IMR-90 (cell line): ENCODE results near the gene PNKP. TPM values are rescaled to one million over a fixed set of nuclear protein-coding genes. Genes with fewer than 3 reads are reported as not detected.
A peak's percentile ranks its signal among the peaks of the same experiment; 100 is the strongest.

Experiments used
- ATAC-seq: fragments of 200-7000 bp; cut with Tn5 transposase; 2 replicates; pipeline ENCODE4 v1.9.1; 2020; ENCODE audit warnings: low read depth, mild to moderate bottlenecking, moderate library complexity
- BruUV-seq: library from RNA; stranded (reverse); fragments of 400-500 nt; replicated peaks from 2 replicates; lab custom pipeline; 2021; lab: Mats Ljungman, UMichigan
- CTCF ChIA-PET: fragments of 300-600 bp; formaldehyde crosslinking; extraction: SDS; loops from one replicate; lab custom pipeline; 2021; ENCODE audit warnings: antibody characterized with exemption; lab: Yijun Ruan, JAX
- POLR2A ChIA-PET: fragments of 300-600 bp; sonication (Branson Sonifier 250); formaldehyde crosslinking; loops from one replicate; lab custom pipeline; 2022; ENCODE audit warnings: antibody characterized with exemption; ENCODE audit not compliant: unreplicated experiment; lab: Charles Lee
- DNase-seq: peaks from one replicate; pipeline ENCODE4 v3.0.0; 2013
- H2AFZ ChIP-seq: replicated peaks from 2 replicates; pipeline ENCODE3; 2013; ENCODE audit warnings: low read length, mild to moderate bottlenecking; ENCODE audit not compliant: poor library complexity
- H2AK5ac ChIP-seq: 2 replicates; pipeline ENCODE4 v1.6.1; 2013; ENCODE audit warnings: low read depth, low read length, inconsistent platforms
- H2AK9ac ChIP-seq: replicated peaks from 2 replicates; pipeline ENCODE3; 2013; ENCODE audit warnings: mild to moderate bottlenecking, low read depth, low read length, moderate library complexity; ENCODE audit not compliant: poor library complexity
- H2BK120ac ChIP-seq: 2 replicates; pipeline ENCODE4 v1.6.1; 2013; ENCODE audit warnings: low read depth, low read length, inconsistent platforms
- H2BK15ac ChIP-seq: 3 replicates; pipeline ENCODE4 v1.6.1; 2013; ENCODE audit warnings: low read depth, low read length, inconsistent platforms
- H2BK20ac ChIP-seq: 2 replicates; pipeline ENCODE4 v1.6.1; 2013; ENCODE audit warnings: low read depth, mild to moderate bottlenecking, inconsistent platforms, low read length, moderate library complexity
- H2BK5ac ChIP-seq: 2 replicates; pipeline ENCODE4 v1.6.1; 2013; ENCODE audit warnings: mild to moderate bottlenecking, low read depth, low read length, inconsistent platforms; ENCODE audit not compliant: poor library complexity, severe bottlenecking
- H3K14ac ChIP-seq: replicated peaks from 2 replicates; pipeline ENCODE4 v1.6.1; 2013; ENCODE audit warnings: low read depth, low read length, inconsistent platforms
- H3K18ac ChIP-seq: 2 replicates; pipeline ENCODE4 v1.6.1; 2013; ENCODE audit warnings: low read depth, low read length, control low read depth
- H3K23ac ChIP-seq: 2 replicates; pipeline ENCODE4 v1.6.1; 2013; ENCODE audit warnings: low read depth, low read length, inconsistent platforms
- H3K27ac ChIP-seq: 2 replicates; pipeline ENCODE4 v1.5.1; 2013; ENCODE audit warnings: mild to moderate bottlenecking, control low read depth, low read length; ENCODE audit not compliant: insufficient read depth
- H3K27me3 ChIP-seq: 2 replicates; pipeline ENCODE4 v1.6.1; 2013; ENCODE audit warnings: low read length; ENCODE audit not compliant: control insufficient read depth, insufficient read depth
- H3K36me3 ChIP-seq: 2 replicates; pipeline ENCODE4 v1.6.1; 2013; ENCODE audit warnings: low read length, mixed read lengths; ENCODE audit not compliant: control insufficient read depth, insufficient read depth
- H3K4ac ChIP-seq: 2 replicates; pipeline ENCODE4 v1.6.1; 2013; ENCODE audit warnings: low read depth, low read length, inconsistent platforms
- H3K4me1 ChIP-seq: 2 replicates; pipeline ENCODE4 v1.6.1; 2013; ENCODE audit warnings: low read length, mixed read lengths; ENCODE audit not compliant: control insufficient read depth, insufficient read depth
- H3K4me2 ChIP-seq: 2 replicates; pipeline ENCODE4 v1.6.1; 2013; ENCODE audit warnings: low read depth, mild to moderate bottlenecking, control low read depth, low read length, moderate library complexity
- H3K4me3 ChIP-seq: 2 replicates; pipeline ENCODE4 v1.5.1; 2013; ENCODE audit warnings: low read depth, mild to moderate bottlenecking, control low read depth, low read length, moderate library complexity; ENCODE audit not compliant: insufficient read depth
- H3K56ac ChIP-seq: 2 replicates; pipeline ENCODE4 v1.6.1; 2013; ENCODE audit warnings: low read length, inconsistent platforms; ENCODE audit not compliant: insufficient read depth; ENCODE audit errors: extremely low read depth
- H3K79me1 ChIP-seq, 2 experiments: 2 replicates each; pipeline ENCODE4 v1.6.1; 2013; ENCODE audit warnings: low read length in 2 of 2, inconsistent platforms in 1 of 2, low read depth in 1 of 2
- H3K9ac ChIP-seq: 2 replicates; pipeline ENCODE4 v1.6.1; 2013; ENCODE audit warnings: low read depth, low read length, control low read depth
- H3K9me1 ChIP-seq: 2 replicates; pipeline ENCODE4 v1.6.1; 2013; ENCODE audit warnings: low read length, inconsistent platforms; ENCODE audit not compliant: insufficient read depth
- H3K9me3 ChIP-seq: 2 replicates; pipeline ENCODE4 v1.6.1; 2013; ENCODE audit warnings: low read length; ENCODE audit not compliant: control insufficient read depth, insufficient read depth
- H4K20me1 ChIP-seq: 2 replicates; pipeline ENCODE4 v1.6.1; 2013; ENCODE audit warnings: low read length, inconsistent platforms; ENCODE audit not compliant: insufficient read depth
- H4K5ac ChIP-seq: 2 replicates; pipeline ENCODE4 v1.6.1; 2013; ENCODE audit warnings: mild to moderate bottlenecking, low read depth, low read length, control low read depth
- H4K8ac ChIP-seq, 2 experiments: 2 replicates each; pipeline ENCODE4 v1.6.1; 2013; ENCODE audit warnings: low read depth in 2 of 2, low read length in 2 of 2, control low read depth in 1 of 2, inconsistent platforms in 1 of 2
- H4K91ac ChIP-seq: 2 replicates; pipeline ENCODE4 v1.6.1; 2013; ENCODE audit warnings: low read depth, low read length, inconsistent platforms; ENCODE audit not compliant: insufficient read depth
- BHLHE40 ChIP-seq: fragments of 150-350 bp; IDR thresholded peaks from 2 replicates; pipeline ENCODE4 v1.6.1; 2016; ENCODE audit warnings: mild to moderate bottlenecking, low read depth, low read length
- CEBPB ChIP-seq: IDR thresholded peaks from 2 replicates; pipeline ENCODE4 v1.6.1; 2012; ENCODE audit warnings: low read depth, low read length, improper control_type of control experiment
- CHD1 ChIP-seq: IDR thresholded peaks from 2 replicates; pipeline ENCODE4 v1.6.1; 2012; ENCODE audit warnings: low read depth, low read length, improper control_type of control experiment
- FOS ChIP-seq: fragments of 150-350 bp; IDR thresholded peaks from 2 replicates; pipeline ENCODE4 v1.6.1; 2016; ENCODE audit warnings: low read depth, low read length
- MAFK ChIP-seq: IDR thresholded peaks from 2 replicates; pipeline ENCODE4 v1.6.1; 2012; ENCODE audit warnings: low read depth, low read length, improper control_type of control experiment
- NFE2L2 ChIP-seq: fragments of 150-350 bp; IDR thresholded peaks from 2 replicates; pipeline ENCODE4 v1.6.1; 2016; ENCODE audit warnings: low read depth, mild to moderate bottlenecking, low read length
- POLR2A ChIP-seq: IDR thresholded peaks from 2 replicates; pipeline ENCODE4 v1.6.1; 2012; ENCODE audit warnings: mild to moderate bottlenecking, low read depth, low read length
- RAD21 ChIP-seq: IDR thresholded peaks from 2 replicates; pipeline ENCODE4 v1.6.1; 2012; ENCODE audit warnings: low read length, improper control_type of control experiment
- RCOR1 ChIP-seq: IDR thresholded peaks from 2 replicates; pipeline ENCODE4 v1.6.1; 2012; ENCODE audit warnings: mild to moderate bottlenecking, low read length, improper control_type of control experiment; ENCODE audit not compliant: insufficient replicate concordance
- RFX5 ChIP-seq: IDR thresholded peaks from 2 replicates; pipeline ENCODE4 v1.8.0; 2012; ENCODE audit warnings: low read depth, mild to moderate bottlenecking, low read length, moderate library complexity
- SMC3 ChIP-seq: fragments of 150-350 bp; IDR thresholded peaks from 2 replicates; pipeline ENCODE4 v1.6.1; 2016; ENCODE audit warnings: low read depth, mild to moderate bottlenecking, antibody characterized with exemption, low read length, moderate library complexity
- WGBS, 2 experiments: methylation state at CpG; one replicate each; pipeline versions ENCODE4 v1.1.5 to v1.1.7; 2013; ENCODE audit warnings: missing lambda C conversion rate in 2 of 2; ENCODE audit not compliant: insufficient read length in 1 of 2; ENCODE audit errors: extremely low coverage in 2 of 2; 5-methylcytosine and 5-hydroxymethylcytosine counted together
- dilution Hi-C: fragments of 300-500 bp; cut with HindIII; formaldehyde crosslinking; loops from one replicate; pipeline ENCODE4 v1.14.3; 2018; ENCODE audit warnings: low sequenced_read_pairs; ENCODE audit not compliant: unreplicated experiment
- in situ Hi-C: fragments of 300-500 bp; cut with MboI; formaldehyde crosslinking; loops from 3 replicates; pipeline ENCODE4 v1.14.3; 2019; ENCODE audit warnings: low sequenced_read_pairs, inconsistent platforms, mixed read lengths
- intact Hi-C: fragments of 100-400 bp; cut with micrococcal nuclease; formaldehyde crosslinking; loops from 2 replicates; pipeline ENCODE4 v1.10.0; 2022
- polyA plus RNA-seq, 3 experiments: library from polyadenylated mRNA; depleted of rRNA; stranded (reverse); fragments of >200 nt; gene quantifications; 2 replicates each; pipeline ENCODE4 v1.2.3, GENCODE V29; 2012; ENCODE audit warnings: low replicate concordance in 1 of 3
- total RNA-seq: library from RNA; depleted of rRNA; stranded (reverse); fragments of >200 nt; gene quantifications from 2 replicates; pipeline ENCODE4 v1.2.3, GENCODE V29; 2012
- TF ChIP-seq, protein P1 (sequence below): fragments of 150-350 bp; IDR thresholded peaks from 2 replicates; pipeline ENCODE4 v1.6.1; 2016; ENCODE audit warnings: low read depth, mild to moderate bottlenecking, low read length, moderate library complexity, borderline replicate concordance
- TF ChIP-seq, protein P2 (sequence below): conservative IDR thresholded peaks from 2 replicates; pipeline ENCODE4 v1.5.1; 2012; ENCODE audit warnings: mild to moderate bottlenecking, low read depth, low read length, improper control_type of control experiment
- TF ChIP-seq, protein P3 (sequence below): fragments of 150-350 bp; IDR thresholded peaks from 2 replicates; pipeline ENCODE4 v1.6.1; 2017; ENCODE audit warnings: mild to moderate bottlenecking, antibody characterized with exemption, low read length, low read depth

PNKP gene
- total and polyA plus RNA-seq, 2 of the 4 experiments (the other 2 are of a cell fraction): 14.2 to 25.0 TPM

DNA sequence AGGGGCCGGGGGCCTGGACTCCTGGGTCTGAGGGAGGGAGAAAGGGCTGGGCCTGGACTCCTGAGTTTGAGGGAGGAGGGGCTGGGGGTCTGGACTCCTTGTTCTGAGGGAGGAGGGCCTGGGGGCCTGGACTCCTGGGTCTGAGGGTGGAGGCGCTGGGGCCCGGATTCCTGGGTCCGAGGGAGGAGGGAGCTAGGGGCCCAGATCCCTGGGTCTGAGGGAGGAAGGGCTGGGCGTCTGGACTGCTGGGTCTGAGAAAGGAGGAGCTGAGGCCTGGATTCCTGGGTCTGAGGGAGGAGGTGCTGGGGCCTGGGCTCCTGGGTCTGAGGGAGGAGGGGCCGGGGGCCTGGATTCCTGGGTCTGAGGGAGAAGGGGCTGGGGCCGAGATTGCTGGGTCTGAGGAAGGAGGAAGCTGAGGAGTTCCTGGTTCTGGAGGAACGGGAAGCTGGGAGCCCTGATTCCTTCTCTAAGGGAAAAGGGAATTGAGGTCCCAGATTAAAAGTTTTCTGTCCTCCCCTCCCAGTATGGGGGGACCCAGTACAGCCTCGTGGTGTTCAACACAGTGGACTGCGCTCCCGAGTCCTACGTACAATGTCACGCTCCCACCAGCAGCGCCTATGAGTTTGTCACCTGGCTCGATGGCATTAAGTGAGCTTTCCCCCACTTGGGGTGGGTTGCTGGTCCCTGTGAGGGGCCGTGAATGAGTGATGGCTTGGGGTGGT, 48.6 kb downstream of the PNKP start:
- Histone ChIP-seq H2AK5ac (peak overlapping the region; percentile 87), H2BK120ac (no peak overlapping the region), H2BK15ac (no peak overlapping the region), H3K4ac (peak overlapping the region; percentile 73), H4K91ac (peak overlapping the region; percentile 88), H4K20me1 (0 out of 2 replicates have a peak, but pooled peaks cover 12% of the 10 kb centered on the region), H4K8ac (peak overlapping the region; percentile 54 to 63; a peak in 3 of 4 replicates), H3K4me1 (peaks cover 6% of the 10 kb centered on the region), H3K79me1 (peaks cover 22 to 44% of the 10 kb centered on the region in 2 experiments), H3K14ac (peak overlapping the region; percentile 74), H2AFZ (peak overlapping the region; percentile 99), H3K4me2 (peak overlapping the region; percentile 58), H4K5ac (no peak overlapping the region), H3K9me3 (no peaks in the 10 kb centered on the region), H3K4me3 (peak overlapping the region; percentile 68), H3K36me3 (peaks cover 8% of the 10 kb centered on the region), H3K27me3 (no peaks in the 10 kb centered on the region), H3K56ac (peak overlapping the region; percentile 79; the same call in 1 of the 2 replicates), H3K18ac (no peak overlapping the region), H3K27ac (peak overlapping the region; percentile 58), H3K23ac (peak overlapping the region; percentile 75; the same call in 1 of the 2 replicates), H2BK20ac (no peak overlapping the region), H2AK9ac (peak overlapping the region; percentile 93), H2BK5ac (peak overlapping the region; percentile 32), H3K9ac (peak overlapping the region; percentile 67), H3K9me1 (peaks cover 6% of the 10 kb centered on the region)
- dilution Hi-C loops: no loop called here
- intact Hi-C loops: loop anchor here (2.0 to 10.0 kb wide), 2 partner anchors 30 to 104 kb away; no protein-coding TSS in a partner anchor
- WGBS, 2 experiments: 46% methylated on average over 8 of the region's 16 CpGs; no CpG with 5 or more reads in 1 of the 2 experiments
- ChIA-PET POLR2A (interaction anchor here (0.6 kb wide), 1 partner anchor 35 kb away, joined by 5 read pairs; no protein-coding TSS in a partner anchor), CTCF (no interaction called here)
- BruUV-seq: no TSS peak
- in situ Hi-C loops: no loop called here
- ATAC-seq (peak; percentile 0; the same call in 1 of the 2 replicates), DNase-seq (no peak)
- TF ChIP-seq, protein P1, sequence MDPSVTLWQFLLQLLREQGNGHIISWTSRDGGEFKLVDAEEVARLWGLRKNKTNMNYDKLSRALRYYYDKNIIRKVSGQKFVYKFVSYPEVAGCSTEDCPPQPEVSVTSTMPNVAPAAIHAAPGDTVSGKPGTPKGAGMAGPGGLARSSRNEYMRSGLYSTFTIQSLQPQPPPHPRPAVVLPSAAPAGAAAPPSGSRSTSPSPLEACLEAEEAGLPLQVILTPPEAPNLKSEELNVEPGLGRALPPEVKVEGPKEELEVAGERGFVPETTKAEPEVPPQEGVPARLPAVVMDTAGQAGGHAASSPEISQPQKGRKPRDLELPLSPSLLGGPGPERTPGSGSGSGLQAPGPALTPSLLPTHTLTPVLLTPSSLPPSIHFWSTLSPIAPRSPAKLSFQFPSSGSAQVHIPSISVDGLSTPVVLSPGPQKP: no peak
- TF ChIP-seq CEBPB (no peak), NFE2L2 (no peak), BHLHE40 (no peak), SMC3 (no peak), FOS (no peak), POLR2A (no peak), CHD1 (no peak), MAFK (no peak), RAD21 (no peak), RFX5 (no peak), RCOR1 (no peak)
- TF ChIP-seq, protein P2, sequence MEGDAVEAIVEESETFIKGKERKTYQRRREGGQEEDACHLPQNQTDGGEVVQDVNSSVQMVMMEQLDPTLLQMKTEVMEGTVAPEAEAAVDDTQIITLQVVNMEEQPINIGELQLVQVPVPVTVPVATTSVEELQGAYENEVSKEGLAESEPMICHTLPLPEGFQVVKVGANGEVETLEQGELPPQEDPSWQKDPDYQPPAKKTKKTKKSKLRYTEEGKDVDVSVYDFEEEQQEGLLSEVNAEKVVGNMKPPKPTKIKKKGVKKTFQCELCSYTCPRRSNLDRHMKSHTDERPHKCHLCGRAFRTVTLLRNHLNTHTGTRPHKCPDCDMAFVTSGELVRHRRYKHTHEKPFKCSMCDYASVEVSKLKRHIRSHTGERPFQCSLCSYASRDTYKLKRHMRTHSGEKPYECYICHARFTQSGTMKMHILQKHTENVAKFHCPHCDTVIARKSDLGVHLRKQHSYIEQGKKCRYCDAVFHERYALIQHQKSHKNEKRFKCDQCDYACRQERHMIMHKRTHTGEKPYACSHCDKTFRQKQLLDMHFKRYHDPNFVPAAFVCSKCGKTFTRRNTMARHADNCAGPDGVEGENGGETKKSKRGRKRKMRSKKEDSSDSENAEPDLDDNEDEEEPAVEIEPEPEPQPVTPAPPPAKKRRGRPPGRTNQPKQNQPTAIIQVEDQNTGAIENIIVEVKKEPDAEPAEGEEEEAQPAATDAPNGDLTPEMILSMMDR: no peak
- TF ChIP-seq, protein P3, sequence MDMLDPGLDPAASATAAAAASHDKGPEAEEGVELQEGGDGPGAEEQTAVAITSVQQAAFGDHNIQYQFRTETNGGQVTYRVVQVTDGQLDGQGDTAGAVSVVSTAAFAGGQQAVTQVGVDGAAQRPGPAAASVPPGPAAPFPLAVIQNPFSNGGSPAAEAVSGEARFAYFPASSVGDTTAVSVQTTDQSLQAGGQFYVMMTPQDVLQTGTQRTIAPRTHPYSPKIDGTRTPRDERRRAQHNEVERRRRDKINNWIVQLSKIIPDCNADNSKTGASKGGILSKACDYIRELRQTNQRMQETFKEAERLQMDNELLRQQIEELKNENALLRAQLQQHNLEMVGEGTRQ: no peak
